VCaP (cell line): ENCODE measurements around the gene UBE2N.
A peak's percentile ranks its signal among the peaks of the same experiment; 100 is the strongest.

Experiments used
- H3K27ac ChIP-seq: fragments of 450-650 bp; 2 replicates; pipeline ENCODE4 v1.5.1; 2017
- CTCF ChIP-seq: fragments of 450-650 bp; conservative IDR thresholded peaks from 2 replicates; pipeline ENCODE4 v1.5.1; 2017; ENCODE audit warnings: mild to moderate bottlenecking, moderate library complexity

UBE2N gene

GRCh38 chr12:93441617-93442410 lies at the start of gene UBE2N:
UBE2N (minus strand) TSS chr12:93441947; CDS start chr12:93441884, 63 bp downstream.
- peak within 1 kb of the TSS; percentile 91 for H3K27ac ChIP-seq
- TF ChIP-seq CTCF, result no peak

GRCh38 chr12:93484315-93484981 lies 42.7 kb upstream of the UBE2N start:
- TF ChIP-seq CTCF, result no peak
- no peak overlapping the region for H3K27ac ChIP-seq

- H3K27ac ChIP-seq, result no peak overlapping the region
- no peak for TF ChIP-seq CTCF
These were observed 41.5 kb upstream of the UBE2N start for GRCh38 chr12:93483151-93483807.

- no peak for TF ChIP-seq CTCF
- no peak overlapping the region for H3K27ac ChIP-seq
These were observed 41.0 kb upstream of the UBE2N start for GRCh38 chr12:93482721-93483120.

- H3K27ac ChIP-seq, result no peak overlapping the region
- no peak for TF ChIP-seq CTCF
These were observed 34.8 kb upstream of the UBE2N start for GRCh38 chr12:93476555-93476954.

- no peak for TF ChIP-seq CTCF
- no peak overlapping the region for H3K27ac ChIP-seq
These were observed 27.6 kb upstream of the UBE2N start for GRCh38 chr12:93469386-93469785.

GRCh38 chr12:93468008-93468371 lies 26.2 kb upstream of the UBE2N start:
- H3K27ac ChIP-seq, result peak overlapping the region; percentile 82
- no peak for TF ChIP-seq CTCF
